IMR-90 (cell line): ENCODE results near the gene ALDH5A1. TPM values are rescaled to one million over a fixed set of nuclear protein-coding genes. Genes with fewer than 3 reads are reported as not detected.
A peak's percentile ranks its signal among the peaks of the same experiment; 100 is the strongest.

Experiments used
- ATAC-seq: fragments of 200-7000 bp; cut with Tn5 transposase; 2 replicates; pipeline ENCODE4 v1.9.1; 2020; ENCODE audit warnings: low read depth, mild to moderate bottlenecking, moderate library complexity
- BruUV-seq: library from RNA; stranded (reverse); fragments of 400-500 nt; replicated peaks from 2 replicates; lab custom pipeline; 2021; lab: Mats Ljungman, UMichigan
- CTCF ChIA-PET: fragments of 300-600 bp; formaldehyde crosslinking; extraction: SDS; loops from one replicate; lab custom pipeline; 2021; ENCODE audit warnings: antibody characterized with exemption; lab: Yijun Ruan, JAX
- POLR2A ChIA-PET: fragments of 300-600 bp; sonication (Branson Sonifier 250); formaldehyde crosslinking; loops from one replicate; lab custom pipeline; 2022; ENCODE audit warnings: antibody characterized with exemption; ENCODE audit not compliant: unreplicated experiment; lab: Charles Lee
- DNase-seq: peaks from one replicate; pipeline ENCODE4 v3.0.0; 2013
- H2AFZ ChIP-seq: replicated peaks from 2 replicates; pipeline ENCODE3; 2013; ENCODE audit warnings: low read length, mild to moderate bottlenecking; ENCODE audit not compliant: poor library complexity
- H2AK5ac ChIP-seq: 2 replicates; pipeline ENCODE4 v1.6.1; 2013; ENCODE audit warnings: low read depth, low read length, inconsistent platforms
- H2AK9ac ChIP-seq: replicated peaks from 2 replicates; pipeline ENCODE3; 2013; ENCODE audit warnings: mild to moderate bottlenecking, low read depth, low read length, moderate library complexity; ENCODE audit not compliant: poor library complexity
- H2BK120ac ChIP-seq: 2 replicates; pipeline ENCODE4 v1.6.1; 2013; ENCODE audit warnings: low read depth, low read length, inconsistent platforms
- H2BK15ac ChIP-seq: 3 replicates; pipeline ENCODE4 v1.6.1; 2013; ENCODE audit warnings: low read depth, low read length, inconsistent platforms
- H2BK20ac ChIP-seq: 2 replicates; pipeline ENCODE4 v1.6.1; 2013; ENCODE audit warnings: low read depth, mild to moderate bottlenecking, inconsistent platforms, low read length, moderate library complexity
- H2BK5ac ChIP-seq: 2 replicates; pipeline ENCODE4 v1.6.1; 2013; ENCODE audit warnings: mild to moderate bottlenecking, low read depth, low read length, inconsistent platforms; ENCODE audit not compliant: poor library complexity, severe bottlenecking
- H3K14ac ChIP-seq: replicated peaks from 2 replicates; pipeline ENCODE4 v1.6.1; 2013; ENCODE audit warnings: low read depth, low read length, inconsistent platforms
- H3K18ac ChIP-seq: 2 replicates; pipeline ENCODE4 v1.6.1; 2013; ENCODE audit warnings: low read depth, low read length, control low read depth
- H3K23ac ChIP-seq: 2 replicates; pipeline ENCODE4 v1.6.1; 2013; ENCODE audit warnings: low read depth, low read length, inconsistent platforms
- H3K27ac ChIP-seq: 2 replicates; pipeline ENCODE4 v1.5.1; 2013; ENCODE audit warnings: mild to moderate bottlenecking, control low read depth, low read length; ENCODE audit not compliant: insufficient read depth
- H3K27me3 ChIP-seq: 2 replicates; pipeline ENCODE4 v1.6.1; 2013; ENCODE audit warnings: low read length; ENCODE audit not compliant: control insufficient read depth, insufficient read depth
- H3K36me3 ChIP-seq: 2 replicates; pipeline ENCODE4 v1.6.1; 2013; ENCODE audit warnings: low read length, mixed read lengths; ENCODE audit not compliant: control insufficient read depth, insufficient read depth
- H3K4ac ChIP-seq: 2 replicates; pipeline ENCODE4 v1.6.1; 2013; ENCODE audit warnings: low read depth, low read length, inconsistent platforms
- H3K4me1 ChIP-seq: 2 replicates; pipeline ENCODE4 v1.6.1; 2013; ENCODE audit warnings: low read length, mixed read lengths; ENCODE audit not compliant: control insufficient read depth, insufficient read depth
- H3K4me2 ChIP-seq: 2 replicates; pipeline ENCODE4 v1.6.1; 2013; ENCODE audit warnings: low read depth, mild to moderate bottlenecking, control low read depth, low read length, moderate library complexity
- H3K4me3 ChIP-seq: 2 replicates; pipeline ENCODE4 v1.5.1; 2013; ENCODE audit warnings: low read depth, mild to moderate bottlenecking, control low read depth, low read length, moderate library complexity; ENCODE audit not compliant: insufficient read depth
- H3K56ac ChIP-seq: 2 replicates; pipeline ENCODE4 v1.6.1; 2013; ENCODE audit warnings: low read length, inconsistent platforms; ENCODE audit not compliant: insufficient read depth; ENCODE audit errors: extremely low read depth
- H3K79me1 ChIP-seq, 2 experiments: 2 replicates each; pipeline ENCODE4 v1.6.1; 2013; ENCODE audit warnings: low read length in 2 of 2, inconsistent platforms in 1 of 2, low read depth in 1 of 2
- H3K9ac ChIP-seq: 2 replicates; pipeline ENCODE4 v1.6.1; 2013; ENCODE audit warnings: low read depth, low read length, control low read depth
- H3K9me1 ChIP-seq: 2 replicates; pipeline ENCODE4 v1.6.1; 2013; ENCODE audit warnings: low read length, inconsistent platforms; ENCODE audit not compliant: insufficient read depth
- H3K9me3 ChIP-seq: 2 replicates; pipeline ENCODE4 v1.6.1; 2013; ENCODE audit warnings: low read length; ENCODE audit not compliant: control insufficient read depth, insufficient read depth
- H4K20me1 ChIP-seq: 2 replicates; pipeline ENCODE4 v1.6.1; 2013; ENCODE audit warnings: low read length, inconsistent platforms; ENCODE audit not compliant: insufficient read depth
- H4K5ac ChIP-seq: 2 replicates; pipeline ENCODE4 v1.6.1; 2013; ENCODE audit warnings: mild to moderate bottlenecking, low read depth, low read length, control low read depth
- H4K8ac ChIP-seq, 2 experiments: 2 replicates each; pipeline ENCODE4 v1.6.1; 2013; ENCODE audit warnings: low read depth in 2 of 2, low read length in 2 of 2, control low read depth in 1 of 2, inconsistent platforms in 1 of 2
- H4K91ac ChIP-seq: 2 replicates; pipeline ENCODE4 v1.6.1; 2013; ENCODE audit warnings: low read depth, low read length, inconsistent platforms; ENCODE audit not compliant: insufficient read depth
- BHLHE40 ChIP-seq: fragments of 150-350 bp; IDR thresholded peaks from 2 replicates; pipeline ENCODE4 v1.6.1; 2016; ENCODE audit warnings: mild to moderate bottlenecking, low read depth, low read length
- CEBPB ChIP-seq: IDR thresholded peaks from 2 replicates; pipeline ENCODE4 v1.6.1; 2012; ENCODE audit warnings: low read depth, low read length, improper control_type of control experiment
- ELK1 ChIP-seq: fragments of 150-350 bp; IDR thresholded peaks from 2 replicates; pipeline ENCODE4 v1.6.1; 2016; ENCODE audit warnings: low read depth, mild to moderate bottlenecking, low read length, moderate library complexity, borderline replicate concordance
- POLR2A ChIP-seq: IDR thresholded peaks from 2 replicates; pipeline ENCODE4 v1.6.1; 2012; ENCODE audit warnings: mild to moderate bottlenecking, low read depth, low read length
- WGBS, 2 experiments: methylation state at CpG; one replicate each; pipeline versions ENCODE4 v1.1.5 to v1.1.7; 2013; ENCODE audit warnings: missing lambda C conversion rate in 2 of 2; ENCODE audit not compliant: insufficient read length in 1 of 2; ENCODE audit errors: extremely low coverage in 2 of 2; 5-methylcytosine and 5-hydroxymethylcytosine counted together
- dilution Hi-C: fragments of 300-500 bp; cut with HindIII; formaldehyde crosslinking; loops from one replicate; pipeline ENCODE4 v1.14.3; 2018; ENCODE audit warnings: low sequenced_read_pairs; ENCODE audit not compliant: unreplicated experiment
- in situ Hi-C: fragments of 300-500 bp; cut with MboI; formaldehyde crosslinking; loops from 3 replicates; pipeline ENCODE4 v1.14.3; 2019; ENCODE audit warnings: low sequenced_read_pairs, inconsistent platforms, mixed read lengths
- intact Hi-C: fragments of 100-400 bp; cut with micrococcal nuclease; formaldehyde crosslinking; loops from 2 replicates; pipeline ENCODE4 v1.10.0; 2022
- polyA plus RNA-seq, 3 experiments: library from polyadenylated mRNA; depleted of rRNA; stranded (reverse); fragments of >200 nt; gene quantifications; 2 replicates each; pipeline ENCODE4 v1.2.3, GENCODE V29; 2012; ENCODE audit warnings: low replicate concordance in 1 of 3
- total RNA-seq: library from RNA; depleted of rRNA; stranded (reverse); fragments of >200 nt; gene quantifications from 2 replicates; pipeline ENCODE4 v1.2.3, GENCODE V29; 2012

The ALDH5A1 gene
- total and polyA plus RNA-seq, 2 of the 4 experiments (the other 2 are of a cell fraction), result 0.36 to 0.48 TPM

GRCh38 chr6:24455061-24455460 lies 39.7 kb upstream of the ALDH5A1 start:
- Histone ChIP-seq H3K36me3 (no peaks in the 10 kb centered on the region), H3K4me1 (no peaks in the 10 kb centered on the region), H4K8ac (no peak overlapping the region), H3K4me3 (no peak overlapping the region), H4K91ac (no peak overlapping the region), H4K5ac (no peak overlapping the region), H2BK5ac (no peak overlapping the region), H4K20me1 (no peaks in the 10 kb centered on the region), H3K27ac (no peak overlapping the region), H2AK9ac (peak overlapping the region; percentile 28), H3K79me1 (no peaks in the 10 kb centered on the region), H3K23ac (no peak overlapping the region), H2BK20ac (no peak overlapping the region), H3K4ac (no peak overlapping the region), H3K18ac (no peak overlapping the region), H3K27me3 (no peaks in the 10 kb centered on the region), H2BK120ac (no peak overlapping the region), H3K9me1 (no peaks in the 10 kb centered on the region), H3K56ac (no peak overlapping the region), H2AFZ (no peak overlapping the region), H3K9me3 (no peaks in the 10 kb centered on the region), H2BK15ac (no peak overlapping the region), H3K14ac (no peak overlapping the region), H2AK5ac (no peak overlapping the region), H3K4me2 (no peak overlapping the region), H3K9ac (no peak overlapping the region)
- in situ Hi-C loops (no loop called here), intact Hi-C loops (no loop called here), dilution Hi-C loops (no loop called here)
- TF ChIP-seq BHLHE40, result no peak
- no peak for TF ChIP-seq ELK1
- TF ChIP-seq POLR2A, result no peak
- TF ChIP-seq CEBPB, result no peak
- no CpG with 5 or more reads among the region's 4 CpGs for WGBS, 2 experiments
- BruUV-seq, result no TSS peak
- ChIA-PET CTCF (no interaction called here), POLR2A (no interaction called here)
- DNase-seq (no peak), ATAC-seq (no peak)
